Prostate gland (tissue), 2 donors: ENCODE measurements around the gene SRGAP1. TPM values are rescaled to one million over a fixed set of nuclear protein-coding genes. Genes with fewer than 3 reads are reported as not detected.
"Not testable (repeated sequence)": the region's sequence is repeated elsewhere in the genome, so short reads cannot be mapped to it uniquely, and the experiment has no call there.

Experiments used
- DNase-seq: peaks from one replicate; pipeline ENCODE4 v3.0.0-alpha.2; 2019; ENCODE audit warnings: low spot score
- H3K27ac ChIP-seq, 2 donors: fragments of 200-600 bp; sonication (generic); 2 replicates each; pipeline ENCODE4 v1.5.1; 2017 to 2019
- H3K27me3 ChIP-seq: fragments of 200-600 bp; sonication (generic); replicated peaks from 2 replicates; pipeline ENCODE4 v1.5.1; 2019; ENCODE audit not compliant: insufficient read depth
- H3K36me3 ChIP-seq, 2 donors: fragments of 200-600 bp; sonication (generic); 1 replicate in 1 of 2; 2 replicates in 1 of 2; pipeline versions ENCODE4 v1.5.1 to v1.8.1; 2017 to 2019
- H3K4me1 ChIP-seq: fragments of 200-600 bp; sonication (generic); replicated peaks from 2 replicates; pipeline ENCODE4 v1.5.1; 2019
- H3K4me3 ChIP-seq, 2 donors: fragments of 200-600 bp; sonication (generic); 2 replicates each; pipeline ENCODE4 v1.5.1; 2017 to 2019
- H3K9me3 ChIP-seq: fragments of 200-600 bp; sonication (generic); 2 replicates; pipeline ENCODE4 v1.5.1; 2017
- POLR2A ChIP-seq: fragments of 450-650 bp; IDR thresholded peaks from one replicate; pipeline ENCODE4 v1.6.1; 2016; ENCODE audit warnings: antibody characterized with exemption, mild to moderate bottlenecking
- POLR2AphosphoS5 ChIP-seq: sonication (generic); formaldehyde crosslinking; IDR thresholded peaks from one replicate; pipeline ENCODE4 v1.6.1; 2017; ENCODE audit warnings: antibody characterized with exemption
- WGBS: methylation state at CpG from one replicate; pipeline ENCODE4 v1.1.5; 2018; 5-methylcytosine and 5-hydroxymethylcytosine counted together
- intact Hi-C: fragments of 100-400 bp; cut with DNase I; formaldehyde crosslinking; loops from one replicate; pipeline ENCODE4 v1.14.2; 2022
- total RNA-seq, 2 donors: library from RNA; depleted of rRNA; stranded (reverse); fragments of >200 nt; gene quantifications; one replicate each; pipeline ENCODE4 v1.1.0, GENCODE V29; 2016
- TF ChIP-seq, protein P1 (sequence below), 4 experiments: fragments of 200-600 bp in 2 of 4; fragments of 450-650 bp in 2 of 4; sonication (generic) in 2 of 4; IDR thresholded peaks; 1 replicate in 3 of 4; 2 replicates in 1 of 4; pipeline ENCODE4 v1.5.1; 2016 to 2019; ENCODE audit warnings: antibody characterized with exemption in 4 of 4, mild to moderate bottlenecking in 2 of 4, moderate library complexity in 2 of 4

SRGAP1 gene
- total RNA-seq, 2 donors from 2014 or later = 4.6 to 16.1 TPM

- intact Hi-C loops = no loop called here
- 94% methylated on average over 7 of the region's 7 CpGs for WGBS
- H3K36me3 ChIP-seq = no peaks in the 10 kb centered on the region
- H3K9me3 ChIP-seq = no peaks in the 10 kb centered on the region
- DNase-seq = no peak
- H3K27me3 ChIP-seq = no peaks in the 10 kb centered on the region
- H3K4me1 ChIP-seq = no peaks in the 10 kb centered on the region
- H3K27ac ChIP-seq = no peak overlapping the region
- no peak overlapping the region for H3K4me3 ChIP-seq
- TF ChIP-seq POLR2A = no peak
- TF ChIP-seq POLR2AphosphoS5 = no peak
- TF ChIP-seq, protein P1, sequence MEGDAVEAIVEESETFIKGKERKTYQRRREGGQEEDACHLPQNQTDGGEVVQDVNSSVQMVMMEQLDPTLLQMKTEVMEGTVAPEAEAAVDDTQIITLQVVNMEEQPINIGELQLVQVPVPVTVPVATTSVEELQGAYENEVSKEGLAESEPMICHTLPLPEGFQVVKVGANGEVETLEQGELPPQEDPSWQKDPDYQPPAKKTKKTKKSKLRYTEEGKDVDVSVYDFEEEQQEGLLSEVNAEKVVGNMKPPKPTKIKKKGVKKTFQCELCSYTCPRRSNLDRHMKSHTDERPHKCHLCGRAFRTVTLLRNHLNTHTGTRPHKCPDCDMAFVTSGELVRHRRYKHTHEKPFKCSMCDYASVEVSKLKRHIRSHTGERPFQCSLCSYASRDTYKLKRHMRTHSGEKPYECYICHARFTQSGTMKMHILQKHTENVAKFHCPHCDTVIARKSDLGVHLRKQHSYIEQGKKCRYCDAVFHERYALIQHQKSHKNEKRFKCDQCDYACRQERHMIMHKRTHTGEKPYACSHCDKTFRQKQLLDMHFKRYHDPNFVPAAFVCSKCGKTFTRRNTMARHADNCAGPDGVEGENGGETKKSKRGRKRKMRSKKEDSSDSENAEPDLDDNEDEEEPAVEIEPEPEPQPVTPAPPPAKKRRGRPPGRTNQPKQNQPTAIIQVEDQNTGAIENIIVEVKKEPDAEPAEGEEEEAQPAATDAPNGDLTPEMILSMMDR (IDR thresholded peaks at IDR 0.05) = no peak
These were observed 350.0 kb downstream of the SRGAP1 start for GRCh38 chr12:64194333-64195149.

DNA sequence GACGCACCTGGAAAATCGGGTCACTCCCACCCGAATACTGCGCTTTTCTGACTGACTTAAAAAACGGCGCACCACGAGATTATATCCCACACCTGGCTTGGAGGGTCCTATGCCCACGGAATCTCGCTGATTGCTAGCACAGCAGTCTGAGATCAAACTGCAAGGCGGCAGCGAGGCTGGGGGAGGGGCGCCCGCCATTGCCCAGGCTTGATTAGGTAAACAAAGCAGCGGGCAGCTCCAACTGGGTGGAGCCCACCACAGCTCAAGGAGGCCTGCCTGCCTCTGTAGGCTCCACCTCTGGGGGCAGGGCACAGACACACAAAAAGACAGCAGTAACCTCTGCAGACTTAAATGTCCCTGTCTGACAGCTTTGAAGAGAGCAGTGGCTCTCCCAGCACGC lies 351.3 kb downstream of the SRGAP1 start:
- H3K4me3 ChIP-seq, H3K27me3 ChIP-seq, H3K27ac ChIP-seq, DNase-seq, H3K4me1 ChIP-seq, intact Hi-C loops, H3K36me3 ChIP-seq, H3K9me3 ChIP-seq: not testable (repeated sequence)
- WGBS = 37% methylated on average over 8 of the region's 15 CpGs

GRCh38 chr12:64203036-64203435 lies 358.5 kb downstream of the SRGAP1 start:
- intact Hi-C loops = no loop called here
- no peaks in the 10 kb centered on the region for H3K36me3 ChIP-seq
- no peaks in the 10 kb centered on the region for H3K4me1 ChIP-seq
- H3K9me3 ChIP-seq = no peaks in the 10 kb centered on the region
- no peaks in the 10 kb centered on the region for H3K27me3 ChIP-seq
- WGBS = 98% methylated on average over 5 of the region's 5 CpGs
- no peak overlapping the region for H3K4me3 ChIP-seq
- TF ChIP-seq, protein P1 (IDR thresholded peaks at IDR 0.05) = no peak
- H3K27ac ChIP-seq = no peak overlapping the region
- DNase-seq = no peak

- Histone ChIP-seq H3K36me3 (no peaks in the 10 kb centered on the region), H3K4me1 (no peaks in the 10 kb centered on the region), H3K4me3 (no peak overlapping the region), H3K27ac (no peak overlapping the region), H3K9me3 (no peaks in the 10 kb centered on the region), H3K27me3 (no peaks in the 10 kb centered on the region)
- TF ChIP-seq POLR2A = no peak
- TF ChIP-seq POLR2AphosphoS5 = no peak
- TF ChIP-seq, protein P1 (IDR thresholded peaks at IDR 0.05) = no peak
- DNase-seq = no peak
- whole genome bisulfite sequencing = 59% methylated on average over 7 of the region's 7 CpGs
- intact Hi-C loops = no loop called here
These were observed 359.3 kb downstream of the SRGAP1 start for GRCh38 chr12:64203775-64204174.

GRCh38 chr12:64205542-64205941 lies 361.0 kb downstream of the SRGAP1 start:
- no peak overlapping the region for H3K27ac ChIP-seq
- no peaks in the 10 kb centered on the region for H3K36me3 ChIP-seq
- no peak overlapping the region for H3K4me3 ChIP-seq
- 89% methylated on average over 2 of the region's 2 CpGs for WGBS
- no peaks in the 10 kb centered on the region for H3K4me1 ChIP-seq
- intact Hi-C loops = no loop called here
- no peaks in the 10 kb centered on the region for H3K27me3 ChIP-seq
- no peak for DNase-seq
- no peaks in the 10 kb centered on the region for H3K9me3 ChIP-seq
- TF ChIP-seq POLR2AphosphoS5 = no peak
- TF ChIP-seq POLR2A = no peak

- TF ChIP-seq, protein P1 (IDR thresholded peaks at IDR 0.05) = no peak
- TF ChIP-seq POLR2AphosphoS5 (no peak), POLR2A (no peak)
- DNase-seq = no peak
- no peaks in the 10 kb centered on the region for H3K9me3 ChIP-seq
- no peaks in the 10 kb centered on the region for H3K4me1 ChIP-seq
- intact Hi-C loops = no loop called here
- no peaks in the 10 kb centered on the region for H3K27me3 ChIP-seq
- 98% methylated on average over 2 of the region's 2 CpGs for WGBS
- H3K4me3 ChIP-seq = no peak overlapping the region
- no peaks in the 10 kb centered on the region for H3K36me3 ChIP-seq
- H3K27ac ChIP-seq = no peak overlapping the region
These were observed 363.0 kb downstream of the SRGAP1 start for GRCh38 chr12:64207453-64207852.
